Chondrocyte (in vitro differentiated cells): ENCODE measurements around the gene C11orf16. TPM values are rescaled to one million over a fixed set of nuclear protein-coding genes. Genes with fewer than 3 reads are reported as not detected.

Source experiments
- DNase-seq: peaks from one replicate; pipeline ENCODE4 v3.0.0; 2021; ENCODE audit warnings: mixed read lengths, low spot score
- H3K27ac Mint-ChIP-seq: one replicate; pipeline ENCODE4 v1.8.0; 2021; ENCODE audit warnings: mild to moderate bottlenecking, moderate library complexity, mixed read lengths; ENCODE audit not compliant: unreplicated experiment
- H3K27me3 Mint-ChIP-seq: 2 replicates; pipeline ENCODE4 v1.8.0; 2021; ENCODE audit warnings: low read depth, mixed read lengths
- H3K36me3 Mint-ChIP-seq: 2 replicates; pipeline ENCODE4 v1.8.0; 2021; ENCODE audit warnings: low read depth, mixed read lengths
- H3K4me1 Mint-ChIP-seq: 2 replicates; pipeline ENCODE4 v1.8.0; 2021; ENCODE audit warnings: low read depth, mild to moderate bottlenecking, mixed read lengths
- H3K4me3 Mint-ChIP-seq: one replicate; pipeline ENCODE4 v1.8.0; 2021; ENCODE audit warnings: mild to moderate bottlenecking, moderate library complexity, mixed read lengths; ENCODE audit not compliant: unreplicated experiment
- H3K9me3 Mint-ChIP-seq: 2 replicates; pipeline ENCODE4 v1.8.0; 2021; ENCODE audit warnings: low read depth, mixed read lengths
- CTCF ChIP-seq: fragments of 200-600 bp; sonication (generic); IDR thresholded peaks from 2 replicates; pipeline ENCODE4 v1.5.0; 2021; ENCODE audit warnings: antibody characterized with exemption, mild to moderate bottlenecking, moderate library complexity
- total RNA-seq: library from RNA; stranded (reverse); gene quantifications from 3 replicates; pipeline ENCODE4 v1.2.1, GENCODE V29; 2021

C11orf16 gene
- total RNA-seq, 1 donor from 2014 or later = not detected

GRCh38 chr11:8927233-8927632 lies 5.5 kb downstream of the C11orf16 start:
- H3K27me3 Mint-ChIP-seq = no peaks in the 10 kb centered on the region

GRCh38 chr11:8926236-8926635 lies 6.5 kb downstream of the C11orf16 start:
- TF ChIP-seq CTCF = no peak
- no peak overlapping the region for H3K27ac Mint-ChIP-seq
- no peaks in the 10 kb centered on the region for H3K4me1 Mint-ChIP-seq
- H3K27me3 Mint-ChIP-seq = no peaks in the 10 kb centered on the region
- H3K9me3 Mint-ChIP-seq = no peaks in the 10 kb centered on the region
- peaks cover 8% of the 10 kb centered on the region for H3K36me3 Mint-ChIP-seq
- no peak overlapping the region for H3K4me3 Mint-ChIP-seq
- no peak for DNase-seq

More at GRCh38 chr11:8927233-8927632, 5.5 kb downstream of the C11orf16 start:
- H3K36me3 Mint-ChIP-seq = peaks cover 3% of the 10 kb centered on the region
- TF ChIP-seq CTCF = no peak
- H3K4me1 Mint-ChIP-seq = no peaks in the 10 kb centered on the region
- no peak overlapping the region for H3K4me3 Mint-ChIP-seq
- no peak overlapping the region for H3K27ac Mint-ChIP-seq
- no peak for DNase-seq
- no peaks in the 10 kb centered on the region for H3K9me3 Mint-ChIP-seq

- no peak for DNase-seq
- Mint-ChIP-seq H3K27me3 (no peaks in the 10 kb centered on the region), H3K4me1 (no peaks in the 10 kb centered on the region), H3K4me3 (no peak overlapping the region), H3K36me3 (peaks cover 8% of the 10 kb centered on the region), H3K9me3 (no peaks in the 10 kb centered on the region), H3K27ac (no peak overlapping the region)
- TF ChIP-seq CTCF = no peak
Observed at GRCh38 chr11:8925711-8926110, 7.0 kb downstream of the C11orf16 start.

- Mint-ChIP-seq H3K36me3 (peaks cover 10% of the 10 kb centered on the region), H3K27ac (no peak overlapping the region), H3K9me3 (no peaks in the 10 kb centered on the region), H3K4me1 (peaks cover 13% of the 10 kb centered on the region), H3K27me3 (no peaks in the 10 kb centered on the region), H3K4me3 (no peak overlapping the region)
- no peak for TF ChIP-seq CTCF
- no peak for DNase-seq
Observed at GRCh38 chr11:8922691-8923090, 10.1 kb downstream of the C11orf16 start.

GRCh38 chr11:8917157-8917825 lies 15.5 kb downstream of the C11orf16 start:
- no peak for DNase-seq
- H3K4me1 Mint-ChIP-seq = peaks cover 59% of the 10 kb centered on the region
- H3K36me3 Mint-ChIP-seq = peaks cover 7% of the 10 kb centered on the region
- H3K4me3 Mint-ChIP-seq = peak overlapping the region; percentile 44
- H3K27me3 Mint-ChIP-seq = no peaks in the 10 kb centered on the region
- H3K9me3 Mint-ChIP-seq = no peaks in the 10 kb centered on the region
- peak; percentile 38 for TF ChIP-seq CTCF
- peak overlapping the region; percentile 95 for H3K27ac Mint-ChIP-seq
